GM19043 (cell line): ENCODE data around the gene ABHD14A.
"Not testable (repeated sequence)": the region's sequence is repeated elsewhere in the genome, so short reads cannot be mapped to it uniquely, and the experiment has no call there.

Experiments used
- ATAC-seq: cut with Tn5 transposase; IDR thresholded peaks from one replicate; pipeline ENCODE4 v1.9.1; 2021; ENCODE audit warnings: low read depth; ENCODE audit not compliant: unreplicated experiment

Gene ABHD14A

DNA sequence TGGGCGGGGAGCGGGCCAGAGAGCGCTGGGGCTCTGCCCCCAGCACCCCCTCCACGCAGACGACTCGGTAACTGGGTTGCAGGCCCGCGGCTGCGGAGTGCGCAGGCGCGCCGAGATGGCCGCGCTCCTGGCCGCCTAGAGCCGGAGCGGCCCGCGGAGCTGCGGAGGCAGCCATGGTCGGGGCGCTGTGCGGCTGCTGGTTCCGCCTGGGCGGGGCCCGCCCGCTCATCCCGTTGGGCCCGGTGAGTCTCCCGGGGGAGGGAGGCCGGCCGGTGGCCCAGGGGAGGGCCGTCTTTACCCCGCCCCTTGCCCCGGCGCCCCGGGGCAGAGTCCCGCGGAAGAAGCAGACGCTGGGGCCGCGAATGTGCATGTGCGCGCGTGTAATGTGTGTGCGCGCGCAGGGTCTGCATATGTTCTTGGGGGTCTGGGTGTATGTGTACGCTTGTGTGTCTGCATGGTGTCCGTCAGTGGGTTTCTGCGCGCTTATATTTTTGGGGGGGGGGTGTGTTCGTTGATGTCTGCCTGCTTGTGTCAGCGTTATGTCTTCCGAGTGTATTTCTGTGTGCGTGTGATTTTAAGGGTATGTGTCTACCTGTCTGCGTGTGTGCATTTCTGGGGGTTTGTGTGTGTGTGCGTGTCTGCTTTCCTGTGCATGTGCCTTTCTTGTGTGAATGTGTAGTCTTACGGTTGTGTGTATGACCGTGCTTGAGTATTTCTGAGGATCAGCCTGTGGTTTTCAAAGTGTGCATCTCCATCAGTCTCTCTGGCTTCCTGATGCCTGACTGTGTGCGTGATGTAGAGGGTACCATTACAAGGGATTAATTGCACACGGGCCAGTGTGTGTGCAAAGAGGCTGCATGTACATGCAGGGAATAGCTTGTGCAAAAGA lies at the start of gene ABHD14A:
ABHD14A (plus strand) TSS at position 102 of the 889 bp plus-strand sequence; CDS start at position 174, 72 bp downstream.
- peak; percentile 48 for ATAC-seq

DNA sequence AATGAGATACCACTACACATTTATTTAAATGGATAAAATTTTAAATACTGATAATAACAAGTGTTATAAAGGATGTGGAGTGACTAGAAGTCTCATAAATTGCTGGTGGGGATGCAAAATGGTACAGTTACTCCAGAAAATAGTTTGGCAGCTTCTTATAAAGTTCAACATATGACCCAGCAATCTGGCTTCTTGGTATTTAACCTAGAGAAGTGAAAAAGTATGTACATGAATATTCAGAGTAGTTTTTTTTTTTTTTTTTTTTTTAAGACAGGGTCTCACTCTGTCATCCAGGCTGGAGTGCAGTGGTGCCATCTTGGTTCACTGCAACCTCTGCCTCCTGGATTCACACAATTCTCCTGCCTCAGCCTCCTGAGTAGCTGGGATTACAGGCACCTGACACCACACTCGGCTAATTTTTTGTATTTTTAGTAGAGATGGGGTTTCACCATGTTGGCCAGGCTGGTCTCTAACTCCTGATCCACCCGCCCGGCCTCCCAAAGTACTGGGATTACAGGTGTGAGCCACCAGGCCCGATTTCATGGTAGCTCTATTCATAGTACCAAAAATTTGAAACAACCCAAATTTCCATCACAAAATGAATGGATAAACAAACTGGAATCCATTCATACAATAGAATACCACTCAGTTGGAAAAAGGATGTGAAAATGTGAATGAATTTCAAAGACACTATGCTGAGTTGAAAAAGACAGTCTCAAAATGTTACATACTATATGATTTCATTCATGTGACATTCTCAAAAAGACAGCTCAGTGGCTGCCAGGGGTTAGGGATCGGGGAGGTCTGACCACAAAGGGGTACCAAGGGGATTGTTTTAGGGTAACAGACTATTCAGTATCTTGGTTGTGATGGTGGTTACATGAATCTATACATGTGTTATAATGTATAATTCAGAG lies 47.5 kb upstream of the ABHD14A start:
- ATAC-seq = no peak

DNA sequence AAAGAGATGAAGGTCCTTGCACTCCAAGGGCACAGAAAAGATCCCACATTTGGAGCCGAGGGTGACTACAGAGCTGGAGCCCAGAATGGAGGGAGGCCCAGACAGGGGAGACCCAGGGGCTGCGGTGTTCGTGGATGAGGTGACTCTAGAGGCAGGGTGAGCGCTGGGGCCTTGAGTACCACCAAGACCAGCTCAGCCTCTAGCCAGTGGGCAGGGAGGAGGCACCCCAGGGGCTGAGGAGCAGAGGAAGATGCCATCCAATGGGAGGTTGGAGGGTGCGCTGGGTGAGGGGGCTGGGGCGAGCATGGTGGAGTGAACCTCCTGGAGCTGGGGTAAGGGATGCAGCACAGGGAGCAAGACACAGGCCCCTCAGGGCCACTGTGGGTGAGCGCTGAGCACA lies 46.4 kb upstream of the ABHD14A start:
- no peak for ATAC-seq

DNA sequence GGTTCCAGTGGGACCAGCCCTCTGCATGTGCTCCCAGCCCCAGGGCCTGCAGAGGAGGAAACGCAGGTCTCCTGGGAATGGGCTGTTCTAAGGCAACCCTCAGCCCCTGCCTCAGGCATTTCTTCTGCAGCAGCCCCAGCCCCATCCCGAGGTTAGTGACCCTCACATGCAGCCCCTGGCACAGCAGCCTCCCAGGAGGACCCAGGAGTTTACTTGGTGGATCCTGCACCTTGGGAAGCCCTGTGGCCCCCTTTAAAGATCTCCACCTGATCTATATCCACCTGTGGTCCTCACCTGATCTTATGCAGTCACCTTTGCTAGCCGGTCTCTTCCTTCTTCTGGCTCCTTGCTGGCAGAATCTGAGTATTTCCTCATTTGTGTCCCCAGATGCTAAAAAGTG lies 45.9 kb upstream of the ABHD14A start:
- not testable (repeated sequence) for ATAC-seq

DNA sequence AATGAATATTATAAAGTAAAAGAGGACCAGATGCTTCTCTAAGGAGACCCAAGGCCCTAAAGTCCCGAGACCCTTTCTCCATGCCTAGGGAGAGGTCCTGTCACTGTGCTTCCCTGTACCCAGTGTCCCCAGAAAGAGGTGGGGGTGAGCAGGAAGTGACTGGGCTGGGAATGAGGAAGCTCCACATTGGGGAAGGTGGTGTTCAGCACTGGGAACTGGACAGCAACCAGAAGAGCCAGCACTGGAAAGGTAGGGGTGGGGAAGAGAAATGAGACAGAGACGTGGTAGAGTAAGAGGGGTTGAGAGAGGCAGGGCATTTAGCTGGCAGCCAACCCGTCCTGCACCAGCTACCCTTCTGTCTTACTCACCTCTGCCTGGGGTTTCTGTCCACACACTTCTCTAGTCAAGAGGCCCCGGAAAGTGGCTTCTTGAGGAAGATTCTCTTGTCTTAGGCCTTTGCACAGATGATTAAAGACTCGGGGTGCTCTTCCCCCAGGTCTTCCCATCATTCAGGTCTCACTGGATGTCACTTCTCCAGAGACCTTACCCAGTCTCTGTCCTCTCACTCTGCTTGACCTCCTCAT lies 45.4 kb upstream of the ABHD14A start:
- ATAC-seq = no peak

DNA sequence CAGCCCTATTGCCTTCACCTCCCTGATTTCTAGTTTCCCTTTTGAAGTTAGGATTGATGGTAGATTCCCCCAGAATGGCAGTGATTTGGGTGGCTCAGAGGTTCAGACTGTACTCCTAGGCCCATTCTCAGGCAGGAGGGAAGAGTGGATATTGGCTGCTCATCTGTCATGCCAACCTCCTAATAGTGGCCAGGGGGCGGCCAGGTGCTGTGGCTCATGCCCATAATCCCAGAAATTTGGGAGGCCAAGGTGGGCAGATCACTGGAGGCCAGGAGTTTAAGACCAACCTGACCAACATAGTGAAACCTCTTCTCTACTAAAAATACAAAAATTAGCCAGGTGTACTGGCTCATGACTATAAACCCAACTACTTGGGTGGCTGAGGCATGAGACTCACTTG lies 44.4 kb upstream of the ABHD14A start:
- ATAC-seq = no peak

DNA sequence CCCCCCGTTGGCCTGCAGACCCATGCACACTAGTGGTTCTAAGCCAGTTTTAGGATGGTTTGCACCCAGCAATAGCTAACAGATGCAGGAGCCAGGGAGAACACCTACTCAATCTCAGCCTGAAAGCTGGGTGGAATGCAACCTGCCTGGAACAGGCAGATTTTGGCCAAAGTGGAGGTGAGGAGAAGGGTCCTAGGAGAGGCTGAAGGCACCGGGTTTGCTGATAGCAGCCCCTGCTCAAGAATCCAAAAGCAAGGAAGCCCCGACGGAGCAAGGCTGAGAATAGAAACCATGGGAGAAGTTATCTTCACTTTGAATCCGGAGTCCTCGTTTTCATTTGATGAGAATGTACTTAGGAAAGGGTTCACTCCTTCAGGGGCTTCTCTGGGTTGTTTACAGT lies 43.1 kb upstream of the ABHD14A start:
- ATAC-seq = no peak

DNA sequence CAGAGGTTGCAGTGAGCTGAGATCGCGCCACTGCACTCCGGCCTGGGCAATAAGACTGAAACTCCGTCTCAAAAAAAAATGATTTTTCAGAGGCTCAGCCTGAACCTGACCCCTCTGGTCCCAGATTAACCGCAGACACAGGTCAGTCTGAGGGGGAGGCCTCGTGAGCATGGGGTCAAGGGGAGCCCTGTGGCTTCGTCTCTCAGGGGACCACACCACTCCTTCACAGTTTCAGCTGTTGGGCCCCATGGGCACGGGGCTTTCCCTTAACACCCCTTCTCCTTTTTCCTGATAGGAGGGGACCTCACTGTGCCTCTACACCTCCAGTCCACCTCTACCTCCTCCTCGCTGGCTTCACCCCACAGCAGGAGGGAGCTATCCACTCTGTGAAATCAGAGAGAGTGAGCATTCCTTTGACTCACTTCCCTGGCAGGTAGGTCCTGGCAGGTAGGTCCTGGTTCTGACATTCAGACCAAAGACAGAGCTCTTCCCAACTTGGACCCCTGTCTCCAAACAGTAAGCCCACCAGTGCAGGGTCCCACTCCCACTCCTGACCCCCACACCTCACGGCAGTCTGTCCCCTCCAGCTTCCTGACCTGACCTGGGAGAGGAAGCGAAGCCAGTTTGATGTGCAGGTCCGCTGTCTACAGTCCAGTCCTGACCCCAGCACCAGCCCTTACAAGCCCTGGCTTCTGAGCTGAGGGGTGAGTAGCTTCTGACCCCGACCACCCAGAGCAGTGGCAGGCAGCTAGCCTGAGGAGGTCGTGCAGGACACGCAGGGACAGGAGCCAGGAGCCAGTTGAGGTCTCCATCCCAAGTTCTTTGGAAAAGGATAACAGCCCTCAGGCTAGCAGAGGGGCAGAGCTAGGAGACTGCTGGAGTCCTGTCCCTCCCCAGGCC lies 42.1 kb upstream of the ABHD14A start:
- no peak for ATAC-seq

DNA sequence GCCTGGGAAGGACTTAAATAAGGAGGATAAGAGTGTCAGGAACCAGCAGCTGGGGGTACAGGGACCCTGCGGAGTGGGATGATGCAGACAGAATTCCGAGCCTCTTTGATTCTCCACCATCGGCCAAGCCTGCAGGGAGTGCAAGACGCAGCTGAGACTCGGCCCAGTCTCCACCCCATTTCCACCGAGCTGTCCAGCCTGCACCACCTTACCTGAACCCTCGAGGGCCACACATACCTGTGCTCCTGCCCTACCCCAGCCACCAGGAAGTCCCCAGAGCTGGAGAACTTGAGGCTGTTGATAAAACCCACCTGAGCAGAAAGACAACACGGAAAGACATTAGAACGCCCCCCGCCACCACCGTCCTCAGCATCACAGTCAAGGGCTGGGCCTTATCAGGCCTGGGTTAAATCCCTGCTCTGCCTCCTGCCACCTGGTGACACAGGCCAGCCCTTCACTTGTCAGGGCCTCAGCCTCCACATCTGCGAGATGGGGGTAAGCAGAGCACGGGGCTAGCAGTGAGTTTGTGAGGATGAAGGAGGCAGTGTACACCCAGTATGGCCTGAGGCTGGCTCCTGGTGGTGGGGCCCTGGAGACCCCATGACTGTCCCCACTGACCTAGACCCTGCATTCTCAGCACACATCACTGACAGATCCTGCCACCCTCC lies 41.3 kb upstream of the ABHD14A start:
- ATAC-seq = no peak

DNA sequence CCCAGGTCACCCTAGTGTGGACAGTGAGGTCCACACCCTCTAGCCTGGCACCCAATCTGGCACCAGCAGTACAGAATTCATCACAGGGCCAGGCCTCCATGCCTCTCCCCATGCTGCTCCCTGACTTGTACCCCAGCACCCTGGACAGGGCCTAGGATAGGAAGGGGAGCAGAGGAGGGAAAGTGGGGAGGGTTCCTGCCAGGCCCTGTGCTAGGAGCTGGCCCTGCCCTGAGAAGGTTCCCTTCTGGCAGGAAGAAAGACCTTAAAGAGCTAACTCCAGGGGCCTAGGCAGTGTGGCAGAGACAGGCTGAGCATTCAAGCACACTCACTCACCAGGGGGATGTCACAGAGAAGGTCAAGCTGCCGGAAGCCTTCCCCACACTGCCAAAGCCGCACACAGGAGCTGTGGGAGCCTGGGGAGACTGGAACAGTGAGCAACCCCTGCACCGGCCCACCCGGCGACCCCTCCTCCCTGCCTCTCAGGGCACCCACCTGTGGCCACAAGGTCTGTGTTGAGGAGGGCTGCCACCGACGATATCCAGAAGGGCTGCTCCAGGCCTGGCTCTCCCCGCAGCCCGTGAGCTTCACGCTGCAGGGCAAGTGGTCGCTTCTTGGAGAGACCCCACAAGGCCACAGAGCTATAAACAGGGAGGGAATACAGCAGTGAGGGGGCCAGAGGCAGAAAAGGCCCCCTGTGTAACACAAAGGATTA lies 40.6 kb upstream of the ABHD14A start:
- no peak for ATAC-seq

DNA sequence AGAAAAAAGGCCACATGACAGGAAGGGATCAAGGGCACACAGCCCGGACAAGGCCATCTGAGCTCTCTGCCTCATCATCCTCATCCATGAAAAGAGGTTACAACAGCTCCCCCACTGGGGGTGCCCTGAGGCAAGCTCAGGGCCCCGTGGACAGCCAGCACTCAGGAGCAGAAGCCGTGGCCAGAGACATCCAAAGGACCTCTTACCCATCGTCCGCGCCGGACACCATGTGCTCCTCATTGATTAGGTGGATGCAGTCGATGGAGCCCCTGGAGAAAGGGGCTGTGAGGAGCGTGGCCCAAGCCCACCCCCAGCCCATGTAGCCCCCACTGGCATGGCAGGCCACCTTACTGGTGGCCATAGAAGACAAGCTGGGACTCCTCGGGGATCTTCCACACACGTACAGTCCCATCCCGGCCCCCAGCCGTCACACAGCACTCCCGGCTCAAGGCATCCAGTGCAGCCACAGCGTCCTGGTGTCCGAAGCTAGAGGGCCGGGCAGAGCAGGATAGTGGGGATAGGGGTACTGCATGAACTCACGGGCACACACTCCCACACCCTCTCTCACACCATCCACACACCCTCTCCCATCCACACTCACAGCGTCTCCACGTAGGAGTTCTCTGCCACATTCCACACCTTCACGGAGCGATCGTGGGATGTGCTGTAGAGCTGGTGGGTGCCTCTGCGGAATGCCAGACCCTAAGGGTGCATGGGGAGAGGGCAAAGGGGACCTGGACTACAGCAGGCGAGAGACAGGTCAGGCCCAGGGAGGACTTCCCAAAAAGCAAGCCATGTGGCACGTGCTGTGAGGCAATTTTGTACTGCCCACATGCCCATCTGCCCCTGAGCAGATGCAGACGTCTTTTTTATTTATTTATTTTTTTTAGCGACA lies 39.6 kb upstream of the ABHD14A start:
- no peak for ATAC-seq

DNA sequence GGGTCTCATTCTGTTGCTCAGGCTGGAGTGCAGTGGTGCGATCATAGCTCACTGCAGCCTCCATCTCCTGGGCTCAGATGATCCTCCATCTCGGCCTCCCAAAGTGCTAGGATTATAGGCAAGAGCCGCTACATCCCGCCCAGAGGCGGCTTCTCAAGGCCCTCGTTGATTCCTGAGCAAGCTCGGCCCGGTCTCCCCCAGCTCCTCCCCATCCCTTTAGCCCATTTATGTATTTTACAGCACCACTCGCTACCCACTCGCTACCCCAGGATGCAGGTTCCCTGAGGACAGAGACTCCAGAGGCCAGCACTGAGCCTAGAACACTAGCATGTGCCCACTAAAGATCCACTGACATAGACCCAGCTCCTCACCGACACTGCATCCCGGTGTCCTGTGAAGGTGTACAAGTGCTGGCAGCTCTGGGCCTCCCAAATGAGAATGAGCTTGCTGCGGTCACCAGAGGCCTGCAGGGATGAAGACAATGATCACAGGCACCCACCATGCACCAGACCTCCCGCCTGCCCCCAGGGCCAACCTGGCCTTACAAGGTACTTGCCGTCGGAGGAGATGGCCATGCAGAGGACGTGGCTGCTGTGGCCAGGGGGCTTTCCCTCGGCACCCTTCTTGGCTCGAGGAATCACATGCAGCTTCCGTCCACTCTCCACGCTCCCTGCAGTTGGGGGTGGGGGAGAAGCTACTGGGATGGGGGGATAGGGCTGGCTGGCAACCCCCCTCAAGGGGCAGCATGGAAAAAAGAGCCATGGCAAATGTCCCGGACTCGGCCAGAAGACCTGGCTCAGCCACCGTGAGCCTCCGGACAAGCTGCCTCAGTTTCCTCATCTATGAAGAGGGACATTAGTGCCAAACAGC lies 38.7 kb upstream of the ABHD14A start:
- ATAC-seq = no peak

DNA sequence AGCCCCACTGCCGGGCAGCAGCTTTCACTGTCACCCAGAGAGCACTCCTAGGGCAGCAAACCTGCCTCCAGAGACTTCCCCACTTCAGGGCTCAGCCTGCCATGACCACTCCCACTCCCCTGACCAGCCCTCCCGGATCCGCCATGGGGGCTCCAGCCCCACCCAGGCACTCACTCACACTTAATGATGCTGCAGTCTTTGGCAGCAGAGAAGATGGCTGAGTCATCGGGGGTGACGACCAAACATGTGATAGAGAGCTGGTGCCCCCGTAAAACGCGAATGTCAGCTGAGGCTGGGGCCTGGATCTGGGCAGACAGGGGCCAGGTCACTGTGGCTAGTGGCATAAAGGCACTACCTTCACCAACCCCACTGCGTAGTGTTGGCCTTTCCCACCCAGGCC lies 37.9 kb upstream of the ABHD14A start:
- ATAC-seq = no peak

DNA sequence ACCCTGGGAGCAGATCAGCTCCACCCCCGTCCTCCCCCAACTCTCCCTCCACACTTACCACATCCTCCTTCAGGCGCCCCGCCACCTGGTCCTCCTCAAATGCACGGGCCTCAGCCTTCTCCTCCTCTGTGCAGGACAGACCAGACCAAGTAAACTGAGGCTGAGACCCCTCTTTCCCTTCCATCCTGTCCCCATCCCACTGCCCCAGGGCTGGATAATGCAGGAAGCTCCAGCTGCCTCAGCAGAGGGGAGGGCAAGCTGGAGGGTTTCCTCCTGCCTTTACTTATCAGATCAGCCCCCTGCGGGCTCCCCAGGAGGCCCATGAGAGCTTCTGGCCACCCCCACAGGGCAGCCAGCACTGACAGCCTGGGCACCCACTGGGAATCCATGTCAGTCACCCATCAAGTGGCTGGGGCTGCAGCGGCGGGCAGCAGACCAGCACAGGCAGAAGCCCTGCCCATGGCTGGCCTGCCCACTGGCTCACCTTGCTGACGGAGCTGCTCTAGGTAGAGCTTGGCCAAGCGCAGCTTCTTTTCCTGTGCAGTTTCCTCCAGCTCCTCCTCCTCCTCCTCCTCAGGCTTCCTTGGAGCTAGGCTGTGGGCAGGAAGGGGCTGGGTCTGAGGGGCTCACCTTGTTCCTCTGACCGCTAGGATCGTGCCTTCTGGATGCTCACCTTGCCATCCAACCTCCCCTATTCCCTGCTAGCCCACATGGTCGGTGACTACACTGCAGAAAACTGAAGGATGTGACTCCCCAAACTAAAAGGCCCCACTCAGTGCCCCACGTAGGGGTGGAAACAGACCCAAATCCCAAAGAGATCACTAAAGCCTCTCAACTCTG lies 37.0 kb upstream of the ABHD14A start:
- ATAC-seq = no peak

DNA sequence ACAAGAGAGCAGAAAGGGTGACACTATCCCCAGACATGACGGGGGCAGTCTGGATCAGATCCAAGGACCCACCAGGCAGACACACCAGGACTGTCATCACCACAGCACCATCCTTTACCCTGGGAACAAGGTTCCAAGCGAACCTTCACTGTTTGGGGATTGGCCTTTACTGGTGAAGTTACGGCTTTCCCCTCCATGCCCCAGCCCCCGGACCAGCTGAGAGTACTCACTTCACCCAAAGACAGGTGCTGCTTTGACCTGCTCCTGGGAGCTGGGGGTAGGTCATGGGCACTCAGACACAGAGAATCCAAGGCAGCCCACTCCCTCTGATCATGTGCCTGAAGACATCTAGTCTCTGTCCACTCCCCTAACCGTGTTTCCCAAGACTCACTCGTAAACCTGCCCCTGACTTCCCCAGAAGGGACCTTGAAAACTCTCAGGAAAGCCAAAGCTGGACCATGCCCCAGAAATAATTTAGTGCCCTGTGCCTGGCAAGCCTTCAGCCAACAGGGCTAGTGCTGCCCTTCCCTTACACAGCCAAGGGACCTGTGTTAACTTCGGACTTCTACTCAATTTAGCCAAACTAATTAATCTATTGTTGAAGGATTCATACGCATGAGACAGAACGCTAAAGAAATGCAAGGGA lies 36.0 kb upstream of the ABHD14A start:
- no peak for ATAC-seq
